Stimulated activated naive CD4-positive, alpha-beta T cell (primary cell): ENCODE measurements around the gene GRIK4.
"Not testable (repeated sequence)": the region's sequence is repeated elsewhere in the genome, so short reads cannot be mapped to it uniquely, and the experiment has no call there.

Experiments
- DNase-seq, 6 experiments: peaks; one replicate each; lab custom pipeline; 2025; lab: John Stamatoyannopoulos, UW

GRIK4 gene

GRCh38 chr11:120746376-120746775, 234.8 kb downstream of the GRIK4 start:
- no peak for DNase-seq

GRCh38 chr11:120746836-120747609, 235.5 kb downstream of the GRIK4 start:
- no peak for DNase-seq

- DNase-seq = no peak
Measured at GRCh38 chr11:120747850-120748814, 236.6 kb downstream of the GRIK4 start.

- DNase-seq = no peak
Measured at GRCh38 chr11:120749395-120749794, 237.8 kb downstream of the GRIK4 start.

- no peak for DNase-seq
Measured at GRCh38 chr11:120750647-120751549, 239.3 kb downstream of the GRIK4 start.

GRCh38 chr11:120751550-120751949, 240.0 kb downstream of the GRIK4 start:
- DNase-seq = no peak

- no peak for DNase-seq
Measured at GRCh38 chr11:120752668-120753067, 241.1 kb downstream of the GRIK4 start.

- DNase-seq = no peak
Measured at GRCh38 chr11:120756931-120757330, 245.4 kb downstream of the GRIK4 start.

GRCh38 chr11:120759046-120759445, 247.5 kb downstream of the GRIK4 start:
- DNase-seq = no peak

- not testable (repeated sequence) for DNase-seq
Measured at GRCh38 chr11:120765710-120766109, 254.2 kb downstream of the GRIK4 start.

GRCh38 chr11:120766318-120766717, 254.8 kb downstream of the GRIK4 start:
- DNase-seq = no peak

- no peak for DNase-seq
Measured at GRCh38 chr11:120768949-120769348, 257.4 kb downstream of the GRIK4 start.

GRCh38 chr11:120769906-120770305, 258.4 kb downstream of the GRIK4 start:
- DNase-seq = no peak

GRCh38 chr11:120771551-120772060, 260.1 kb downstream of the GRIK4 start:
- DNase-seq = no peak

GRCh38 chr11:120773501-120774031, 262.0 kb downstream of the GRIK4 start:
- no peak for DNase-seq

- no peak for DNase-seq
Measured at GRCh38 chr11:120774591-120775386, 263.2 kb downstream of the GRIK4 start.

- no peak for DNase-seq
Measured at GRCh38 chr11:120775986-120776951, 264.7 kb downstream of the GRIK4 start.

- DNase-seq = no peak
Measured at GRCh38 chr11:120778685-120779490, 267.3 kb downstream of the GRIK4 start.
